SHP77 (cell line): ENCODE results near the gene STARD7.

Experiments
- DNase-seq, 2 experiments: peaks; one replicate each; lab custom pipeline; 2025; lab: John Stamatoyannopoulos, UW

The STARD7 gene

DNA sequence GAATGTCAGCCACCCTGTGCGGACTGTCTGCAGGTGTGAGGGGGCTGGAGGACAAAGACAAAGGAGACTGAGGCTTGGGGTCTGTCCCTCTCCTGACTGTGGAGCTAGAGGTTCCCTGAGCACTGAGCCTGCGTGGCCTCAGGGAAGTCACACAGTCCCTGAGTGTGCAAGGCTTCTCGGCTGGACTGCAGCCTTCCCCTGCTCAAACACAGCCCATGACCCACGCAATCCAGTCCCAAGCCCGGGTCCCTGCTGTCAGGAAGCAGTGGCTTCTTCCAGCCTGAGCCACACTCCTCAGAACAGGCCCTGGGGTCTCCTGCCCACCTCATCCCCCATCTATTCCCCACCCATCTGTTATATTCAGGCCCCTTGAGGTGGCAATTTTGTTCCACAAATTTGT, 73.0 kb downstream of the STARD7 start:
- no peak for DNase-seq

DNA sequence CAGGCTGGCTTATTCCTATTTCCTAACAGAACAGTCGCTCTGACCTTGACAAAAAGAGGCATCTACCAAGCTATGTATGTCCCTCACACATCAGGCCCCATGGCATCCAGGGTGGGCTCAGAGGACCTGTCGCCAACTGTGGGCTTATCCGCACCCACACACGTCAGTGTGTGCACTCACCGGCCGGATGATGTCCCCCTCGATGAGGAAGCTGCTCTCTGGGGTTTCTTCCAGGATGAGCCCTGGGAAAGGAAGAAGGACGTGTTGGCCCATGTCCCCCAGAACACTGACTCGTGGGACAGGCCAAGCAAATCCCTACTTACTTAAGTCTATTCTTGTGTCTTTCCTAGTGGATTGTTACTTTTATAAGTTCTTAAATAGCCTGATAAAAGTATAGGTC, 73.5 kb downstream of the STARD7 start:
- DNase-seq: no peak
